PC-9 (cell line): Measurements from ENCODE around the gene MTG2. TPM values are rescaled to one million over a fixed set of nuclear protein-coding genes. Genes with fewer than 3 reads are reported as not detected.
A peak's percentile ranks its signal among the peaks of the same experiment; 100 is the strongest.

Source experiments
- BruUV-seq: library from RNA; stranded (reverse); fragments of 400-500 nt; replicated peaks from 2 replicates; lab custom pipeline; 2021; lab: Mats Ljungman, UMichigan
- CTCF ChIA-PET: fragments of 300-600 bp; sonication (Branson Sonifier 250); formaldehyde crosslinking; loops from one replicate; lab custom pipeline; 2022; ENCODE audit warnings: antibody characterized with exemption; lab: Charles Lee
- POLR2A ChIA-PET: fragments of 300-600 bp; sonication (Branson Sonifier 250); formaldehyde crosslinking; loops from one replicate; lab custom pipeline; 2022; ENCODE audit warnings: antibody characterized with exemption; ENCODE audit not compliant: unreplicated experiment; lab: Charles Lee
- DNase-seq, 2 experiments: peaks; one replicate each; pipeline versions ENCODE4 v3.0.0 to v3.0.0-alpha.2; 2015 to 2022; ENCODE audit warnings: mixed read lengths in 1 of 2
- H2AFZ ChIP-seq: fragments of 200-600 bp; sonication (generic); 2 replicates; pipeline ENCODE4 v1.8.1; 2017; ENCODE audit warnings: antibody characterized with exemption
- H3F3A ChIP-seq: fragments of 200-600 bp; sonication (generic); 2 replicates; pipeline ENCODE4 v1.8.1; 2017; ENCODE audit warnings: antibody characterized with exemption, mild to moderate bottlenecking, low read depth; ENCODE audit not compliant: insufficient read depth
- H3K27ac ChIP-seq: fragments of 200-600 bp; sonication (generic); 2 replicates; pipeline ENCODE4 v1.6.1; 2016; ENCODE audit warnings: mixed run types
- H3K27me3 ChIP-seq: fragments of 200-600 bp; sonication (generic); 2 replicates; pipeline ENCODE4 v1.6.1; 2016; ENCODE audit warnings: low read depth, mixed run types; ENCODE audit not compliant: insufficient read depth
- H3K36me3 ChIP-seq: fragments of 200-600 bp; sonication (generic); 2 replicates; pipeline ENCODE4 v1.6.1; 2016; ENCODE audit warnings: low read depth, mixed run types
- H3K4me1 ChIP-seq: fragments of 200-600 bp; sonication (generic); replicated peaks from 2 replicates; pipeline ENCODE4 v1.6.1; 2016; ENCODE audit warnings: mixed run types; ENCODE audit not compliant: insufficient read depth
- H3K4me2 ChIP-seq: fragments of 200-600 bp; sonication (generic); 2 replicates; pipeline ENCODE4 v1.6.1; 2017; ENCODE audit warnings: mixed run types
- H3K4me3 ChIP-seq: fragments of 200-600 bp; sonication (generic); 2 replicates; pipeline ENCODE4 v1.6.1; 2016; ENCODE audit warnings: mixed run types
- H3K79me2 ChIP-seq: fragments of 200-600 bp; sonication (generic); 2 replicates; pipeline ENCODE4 v1.6.1; 2017; ENCODE audit warnings: low read depth, mixed run types
- H3K9me2 ChIP-seq: fragments of 200-600 bp; sonication (generic); 2 replicates; pipeline ENCODE4 v1.8.1; 2017; ENCODE audit warnings: mild to moderate bottlenecking; ENCODE audit not compliant: insufficient read depth
- H3K9me3 ChIP-seq: fragments of 200-600 bp; sonication (generic); 2 replicates; pipeline ENCODE4 v1.8.1; 2016; ENCODE audit warnings: low read depth; ENCODE audit not compliant: insufficient read depth
- H4K20me1 ChIP-seq: fragments of 200-600 bp; sonication (generic); 2 replicates; pipeline ENCODE4 v1.8.1; 2017; ENCODE audit not compliant: insufficient read depth
- EZH2 ChIP-seq: fragments of 200-600 bp; sonication (generic); IDR thresholded peaks from 2 replicates; pipeline ENCODE4 v1.8.0; 2017; ENCODE audit warnings: antibody characterized with exemption, low read depth
- intact Hi-C: fragments of 100-400 bp; cut with micrococcal nuclease; formaldehyde crosslinking; loops from one replicate; pipeline ENCODE4 v1.10.0; 2022; ENCODE audit not compliant: unreplicated experiment
- total RNA-seq: library from RNA; stranded (reverse); gene quantifications from 2 replicates; pipeline ENCODE4 v1.2.3, GENCODE V29; 2021
- TF ChIP-seq, protein P1 (sequence below): fragments of 200-600 bp; sonication (generic); conservative IDR thresholded peaks from 2 replicates; pipeline ENCODE4 v1.6.1; 2017; ENCODE audit warnings: mixed run types, antibody characterized with exemption, mild to moderate bottlenecking, moderate library complexity

Gene MTG2
- total RNA-seq, 1 experiment from 2014 or later: 58.1 TPM

DNA sequence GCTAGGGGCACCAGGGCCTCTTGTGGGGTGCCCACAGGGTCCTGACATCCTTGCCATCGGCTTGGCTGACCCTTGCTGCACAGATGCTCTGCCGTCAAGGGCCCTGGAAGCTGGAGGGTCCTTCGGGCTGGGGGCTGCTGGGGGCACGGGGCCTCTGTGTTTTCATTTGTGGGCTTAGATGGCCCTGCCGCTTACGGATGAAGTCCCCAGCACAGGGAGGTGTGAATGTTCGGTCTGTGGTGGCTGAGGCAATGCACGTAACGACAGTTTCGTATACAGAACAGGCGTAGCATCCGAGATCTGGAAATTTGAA is 24.8 kb upstream of the MTG2 start:
- DNase-seq: no peak
- H3K27ac ChIP-seq: no peak overlapping the region
- H3F3A ChIP-seq: peaks cover 35% of the 10 kb centered on the region
- H3K36me3 ChIP-seq: peaks cover 13% of the 10 kb centered on the region; the same call in 1 of the 2 replicates
- H3K4me1 ChIP-seq: peaks cover 43% of the 10 kb centered on the region
- intact Hi-C loops: no loop called here
- no TSS peak for BruUV-seq
- H3K9me3 ChIP-seq: no peaks in the 10 kb centered on the region
- CTCF ChIA-PET: no interaction called here
- no peak overlapping the region for H2AFZ ChIP-seq
- H3K9me2 ChIP-seq: no peaks in the 10 kb centered on the region
- H3K27me3 ChIP-seq: no peaks in the 10 kb centered on the region
- no peak overlapping the region for H3K4me3 ChIP-seq
- H3K79me2 ChIP-seq: peaks cover 57% of the 10 kb centered on the region
- POLR2A ChIA-PET: no interaction called here
- no peak for TF ChIP-seq EZH2
- TF ChIP-seq, protein P1, sequence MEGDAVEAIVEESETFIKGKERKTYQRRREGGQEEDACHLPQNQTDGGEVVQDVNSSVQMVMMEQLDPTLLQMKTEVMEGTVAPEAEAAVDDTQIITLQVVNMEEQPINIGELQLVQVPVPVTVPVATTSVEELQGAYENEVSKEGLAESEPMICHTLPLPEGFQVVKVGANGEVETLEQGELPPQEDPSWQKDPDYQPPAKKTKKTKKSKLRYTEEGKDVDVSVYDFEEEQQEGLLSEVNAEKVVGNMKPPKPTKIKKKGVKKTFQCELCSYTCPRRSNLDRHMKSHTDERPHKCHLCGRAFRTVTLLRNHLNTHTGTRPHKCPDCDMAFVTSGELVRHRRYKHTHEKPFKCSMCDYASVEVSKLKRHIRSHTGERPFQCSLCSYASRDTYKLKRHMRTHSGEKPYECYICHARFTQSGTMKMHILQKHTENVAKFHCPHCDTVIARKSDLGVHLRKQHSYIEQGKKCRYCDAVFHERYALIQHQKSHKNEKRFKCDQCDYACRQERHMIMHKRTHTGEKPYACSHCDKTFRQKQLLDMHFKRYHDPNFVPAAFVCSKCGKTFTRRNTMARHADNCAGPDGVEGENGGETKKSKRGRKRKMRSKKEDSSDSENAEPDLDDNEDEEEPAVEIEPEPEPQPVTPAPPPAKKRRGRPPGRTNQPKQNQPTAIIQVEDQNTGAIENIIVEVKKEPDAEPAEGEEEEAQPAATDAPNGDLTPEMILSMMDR: no peak
- H4K20me1 ChIP-seq: peaks cover 63% of the 10 kb centered on the region
- no peak overlapping the region for H3K4me2 ChIP-seq

DNA sequence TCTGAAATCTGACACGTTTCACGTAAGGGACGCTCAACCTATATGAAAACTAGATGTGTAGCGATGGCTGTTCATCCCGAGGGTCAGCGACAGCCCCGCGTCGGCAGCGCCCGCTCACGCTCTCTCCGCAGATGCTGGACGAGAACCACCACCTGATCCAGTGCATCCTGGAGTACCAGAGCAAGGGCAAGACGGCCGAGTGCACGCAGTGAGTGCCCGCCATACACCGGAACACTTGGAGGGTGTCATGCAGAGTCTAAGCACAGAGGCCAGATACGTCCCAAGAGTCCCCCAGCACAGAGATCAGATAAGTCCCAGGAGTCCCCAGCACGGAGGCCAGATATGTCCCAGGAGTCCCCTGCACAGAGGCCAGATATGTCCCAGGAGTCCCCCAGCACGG is 24.3 kb upstream of the MTG2 start:
- H3K79me2 ChIP-seq: peaks cover 52% of the 10 kb centered on the region
- DNase-seq: no peak
- no peaks in the 10 kb centered on the region for H3K27me3 ChIP-seq
- H4K20me1 ChIP-seq: peaks cover 59% of the 10 kb centered on the region
- H3K36me3 ChIP-seq: peaks cover 13% of the 10 kb centered on the region; the same call in 1 of the 2 replicates
- peaks cover 35% of the 10 kb centered on the region for H3F3A ChIP-seq
- ChIA-PET CTCF (no interaction called here), POLR2A (no interaction called here)
- H3K4me3 ChIP-seq: no peak overlapping the region
- no peak overlapping the region for H3K27ac ChIP-seq
- intact Hi-C loops: no loop called here
- H3K4me2 ChIP-seq: no peak overlapping the region
- H3K9me2 ChIP-seq: no peaks in the 10 kb centered on the region
- H2AFZ ChIP-seq: no peak overlapping the region
- TF ChIP-seq EZH2: no peak
- TF ChIP-seq, protein P1: no peak
- H3K9me3 ChIP-seq: no peaks in the 10 kb centered on the region
- BruUV-seq: no TSS peak
- peaks cover 43% of the 10 kb centered on the region for H3K4me1 ChIP-seq

DNA sequence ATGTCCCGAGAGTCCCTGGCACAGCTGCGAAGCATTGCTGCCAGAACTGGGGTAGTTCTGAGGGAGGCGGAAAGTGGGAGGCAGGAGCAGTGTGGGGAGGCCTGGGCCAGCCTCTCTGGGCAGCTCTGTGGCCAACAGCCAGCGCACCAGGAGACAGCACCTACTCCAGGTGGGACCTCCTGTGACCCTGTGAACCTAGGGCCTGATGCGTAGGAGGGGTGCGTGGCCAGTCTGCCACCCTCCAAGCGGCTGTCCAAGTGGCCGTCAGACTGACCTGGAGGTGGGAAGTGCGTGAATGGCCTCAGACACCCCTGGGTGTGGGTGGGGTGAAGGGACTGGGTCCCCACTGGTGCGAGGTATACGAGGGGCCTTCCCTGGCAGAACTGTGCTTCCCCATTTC is 23.8 kb upstream of the MTG2 start:
- TF ChIP-seq EZH2: no peak
- TF ChIP-seq, protein P1: no peak
- no peak for DNase-seq
- Histone ChIP-seq H3F3A (peaks cover 30% of the 10 kb centered on the region), H3K9me2 (no peaks in the 10 kb centered on the region), H4K20me1 (peaks cover 58% of the 10 kb centered on the region), H3K9me3 (no peaks in the 10 kb centered on the region), H3K27ac (no peak overlapping the region), H3K27me3 (no peaks in the 10 kb centered on the region), H3K4me3 (no peak overlapping the region), H3K79me2 (peaks cover 46% of the 10 kb centered on the region), H2AFZ (no peak overlapping the region), H3K36me3 (peaks cover 13% of the 10 kb centered on the region; the same call in 1 of the 2 replicates), H3K4me2 (peak overlapping the region; percentile 51; the same call in 1 of the 2 replicates), H3K4me1 (peaks cover 42% of the 10 kb centered on the region)
- no TSS peak for BruUV-seq
- ChIA-PET CTCF (no interaction called here), POLR2A (no interaction called here)
- intact Hi-C loops: no loop called here
